ENCODE results near the gene PCDHB10.
"Not testable (repeated sequence)": the region's sequence is repeated elsewhere in the genome, so short reads cannot be mapped to it uniquely, and the experiment has no call there.

Gene PCDHB10

GRCh38 chr5:141213656-141214339, 21.6 kb downstream of the PCDHB10 start, which contains the start of gene PCDHB13:
Gene PCDHB13 (plus strand): TSS chr5:141213919. CDS start chr5:141214124, 205 bp downstream.
- not testable (repeated sequence) for H3K4me1 ChIP-seq (ENCODE audit: insufficient read depth, poor library complexity, severe bottlenecking); H3K4me3 ChIP-seq (ENCODE audit: severe bottlenecking); ATAC-seq (ENCODE audit: low read depth); H3K9me3 ChIP-seq (ENCODE audit: severe bottlenecking); DNase-seq (ENCODE audit: low spot score); H3K36me3 ChIP-seq (ENCODE audit: low read depth); H3K27ac ChIP-seq (ENCODE audit: poor library complexity, severe bottlenecking)
- H3K27me3 ChIP-seq (ENCODE audit: insufficient read depth, poor library complexity, severe bottlenecking): peaks cover 40% of the 10 kb centered on the region
- TF ChIP-seq, protein P1, sequence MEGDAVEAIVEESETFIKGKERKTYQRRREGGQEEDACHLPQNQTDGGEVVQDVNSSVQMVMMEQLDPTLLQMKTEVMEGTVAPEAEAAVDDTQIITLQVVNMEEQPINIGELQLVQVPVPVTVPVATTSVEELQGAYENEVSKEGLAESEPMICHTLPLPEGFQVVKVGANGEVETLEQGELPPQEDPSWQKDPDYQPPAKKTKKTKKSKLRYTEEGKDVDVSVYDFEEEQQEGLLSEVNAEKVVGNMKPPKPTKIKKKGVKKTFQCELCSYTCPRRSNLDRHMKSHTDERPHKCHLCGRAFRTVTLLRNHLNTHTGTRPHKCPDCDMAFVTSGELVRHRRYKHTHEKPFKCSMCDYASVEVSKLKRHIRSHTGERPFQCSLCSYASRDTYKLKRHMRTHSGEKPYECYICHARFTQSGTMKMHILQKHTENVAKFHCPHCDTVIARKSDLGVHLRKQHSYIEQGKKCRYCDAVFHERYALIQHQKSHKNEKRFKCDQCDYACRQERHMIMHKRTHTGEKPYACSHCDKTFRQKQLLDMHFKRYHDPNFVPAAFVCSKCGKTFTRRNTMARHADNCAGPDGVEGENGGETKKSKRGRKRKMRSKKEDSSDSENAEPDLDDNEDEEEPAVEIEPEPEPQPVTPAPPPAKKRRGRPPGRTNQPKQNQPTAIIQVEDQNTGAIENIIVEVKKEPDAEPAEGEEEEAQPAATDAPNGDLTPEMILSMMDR (IDR thresholded peaks at IDR 0.05; ENCODE audit: poor library complexity, severe bottlenecking): peak; percentile 2

DNA sequence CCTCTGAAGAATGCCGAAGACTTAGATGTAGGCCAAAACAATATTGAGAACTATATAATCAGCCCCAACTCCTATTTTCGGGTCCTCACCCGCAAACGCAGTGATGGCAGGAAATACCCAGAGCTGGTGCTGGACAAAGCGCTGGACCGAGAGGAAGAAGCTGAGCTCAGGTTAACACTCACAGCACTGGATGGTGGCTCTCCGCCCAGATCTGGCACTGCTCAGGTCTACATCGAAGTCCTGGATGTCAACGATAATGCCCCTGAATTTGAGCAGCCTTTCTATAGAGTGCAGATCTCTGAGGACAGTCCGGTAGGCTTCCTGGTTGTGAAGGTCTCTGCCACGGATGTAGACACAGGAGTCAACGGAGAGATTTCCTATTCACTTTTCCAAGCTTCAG, 22.4 kb downstream of the PCDHB10 start:
- not testable (repeated sequence) for H3K27ac ChIP-seq (ENCODE audit: poor library complexity, severe bottlenecking); H3K36me3 ChIP-seq (ENCODE audit: low read depth); H3K9me3 ChIP-seq (ENCODE audit: severe bottlenecking); H3K4me3 ChIP-seq (ENCODE audit: severe bottlenecking); H3K4me1 ChIP-seq (ENCODE audit: insufficient read depth, poor library complexity, severe bottlenecking); DNase-seq (ENCODE audit: low spot score); ATAC-seq (ENCODE audit: low read depth)
- peaks cover 37% of the 10 kb centered on the region for H3K27me3 ChIP-seq (ENCODE audit: insufficient read depth, poor library complexity, severe bottlenecking)

DNA sequence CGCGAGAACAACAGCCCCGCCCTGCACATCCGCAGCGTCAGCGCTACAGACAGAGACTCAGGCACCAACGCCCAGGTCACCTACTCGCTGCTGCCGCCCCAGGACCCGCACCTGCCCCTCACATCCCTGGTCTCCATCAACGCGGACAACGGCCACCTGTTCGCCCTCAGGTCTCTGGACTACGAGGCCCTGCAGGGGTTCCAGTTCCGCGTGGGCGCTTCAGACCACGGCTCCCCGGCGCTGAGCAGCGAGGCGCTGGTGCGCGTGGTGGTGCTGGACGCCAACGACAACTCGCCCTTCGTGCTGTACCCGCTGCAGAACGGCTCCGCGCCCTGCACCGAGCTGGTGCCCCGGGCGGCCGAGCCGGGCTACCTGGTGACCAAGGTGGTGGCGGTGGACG, 23.4 kb downstream of the PCDHB10 start:
- not testable (repeated sequence) for H3K4me1 ChIP-seq (ENCODE audit: insufficient read depth, poor library complexity, severe bottlenecking); ATAC-seq (ENCODE audit: low read depth); H3K4me3 ChIP-seq (ENCODE audit: severe bottlenecking); H3K27ac ChIP-seq (ENCODE audit: poor library complexity, severe bottlenecking); H3K36me3 ChIP-seq (ENCODE audit: low read depth); H3K9me3 ChIP-seq (ENCODE audit: severe bottlenecking); DNase-seq (ENCODE audit: low spot score)
- H3K27me3 ChIP-seq (ENCODE audit: insufficient read depth, poor library complexity, severe bottlenecking): peaks cover 35% of the 10 kb centered on the region

GRCh38 chr5:141216035-141216434, 23.9 kb downstream of the PCDHB10 start:
- H3K36me3 ChIP-seq (ENCODE audit: low read depth); H3K4me3 ChIP-seq (ENCODE audit: severe bottlenecking); DNase-seq (ENCODE audit: low spot score); ATAC-seq (ENCODE audit: low read depth); H3K27ac ChIP-seq (ENCODE audit: poor library complexity, severe bottlenecking); H3K9me3 ChIP-seq (ENCODE audit: severe bottlenecking); H3K4me1 ChIP-seq (ENCODE audit: insufficient read depth, poor library complexity, severe bottlenecking): not testable (repeated sequence)
- H3K27me3 ChIP-seq (ENCODE audit: insufficient read depth, poor library complexity, severe bottlenecking): peaks cover 35% of the 10 kb centered on the region

DNA sequence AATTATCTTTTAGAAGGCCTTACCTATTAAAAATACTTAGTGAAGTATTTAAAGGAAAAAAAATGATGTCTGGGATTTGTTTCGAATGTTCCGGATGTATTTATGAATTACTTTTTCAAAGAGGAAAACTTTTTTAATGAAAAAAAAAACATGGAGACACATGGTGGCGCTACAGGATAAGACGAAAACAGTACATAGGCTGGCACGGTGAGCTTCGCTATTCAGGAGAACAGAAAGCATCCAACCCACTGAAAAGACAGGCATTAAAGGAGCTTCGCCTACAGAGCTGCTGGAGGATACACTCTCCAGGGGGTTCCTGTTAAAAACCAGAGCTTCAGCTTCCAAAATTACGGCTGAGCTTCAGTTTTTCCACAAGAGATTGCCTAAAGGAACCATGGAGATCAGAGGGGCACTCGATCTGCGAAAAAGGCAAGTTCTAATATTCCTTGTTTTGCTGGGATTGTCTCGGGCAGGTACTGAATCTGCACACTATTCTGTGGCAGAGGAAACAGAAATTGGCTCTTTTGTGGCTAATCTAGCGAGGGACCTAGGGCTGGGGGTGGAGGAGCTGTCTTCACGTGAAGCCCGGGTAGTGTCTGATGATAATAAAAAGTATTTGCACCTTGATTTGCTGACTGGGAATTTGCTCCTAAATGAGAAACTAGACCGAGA, 31.1 kb downstream of the PCDHB10 start, which contains the start of gene PCDHB14:
PCDHB14 (plus strand) TSS at position 232 of the 672 bp plus-strand sequence; CDS start at position 395, 163 bp downstream.
- H3K9me3 ChIP-seq (ENCODE audit: severe bottlenecking): peaks cover 5% of the 10 kb centered on the region
- H3K4me1 ChIP-seq (ENCODE audit: insufficient read depth, poor library complexity, severe bottlenecking): peaks cover 2% of the 10 kb centered on the region
- ATAC-seq (ENCODE audit: low read depth): peak; percentile 84
- H3K27ac ChIP-seq (ENCODE audit: poor library complexity, severe bottlenecking): no peak within 1 kb of the TSS
- TF ChIP-seq, protein P1 (IDR thresholded peaks at IDR 0.05; ENCODE audit: poor library complexity, severe bottlenecking): peak; percentile 70
- peak within 1 kb of the TSS; percentile 18 for H3K4me3 ChIP-seq (ENCODE audit: severe bottlenecking)
- DNase-seq (ENCODE audit: low spot score): no peak
- peaks cover 26% of the 10 kb centered on the region for H3K27me3 ChIP-seq (ENCODE audit: insufficient read depth, poor library complexity, severe bottlenecking)
- H3K36me3 ChIP-seq (ENCODE audit: low read depth): no peaks in the 10 kb centered on the region

- H3K27me3 ChIP-seq (ENCODE audit: insufficient read depth, poor library complexity, severe bottlenecking): peaks cover 26% of the 10 kb centered on the region
- not testable (repeated sequence) for ATAC-seq (ENCODE audit: low read depth); H3K4me1 ChIP-seq (ENCODE audit: insufficient read depth, poor library complexity, severe bottlenecking); DNase-seq (ENCODE audit: low spot score); H3K36me3 ChIP-seq (ENCODE audit: low read depth); H3K27ac ChIP-seq (ENCODE audit: poor library complexity, severe bottlenecking); H3K4me3 ChIP-seq (ENCODE audit: severe bottlenecking); H3K9me3 ChIP-seq (ENCODE audit: severe bottlenecking)
Observed at GRCh38 chr5:141224844-141225243, 32.7 kb downstream of the PCDHB10 start.

GRCh38 chr5:141225421-141225820, 33.3 kb downstream of the PCDHB10 start:
- not testable (repeated sequence) for H3K9me3 ChIP-seq (ENCODE audit: severe bottlenecking); H3K27ac ChIP-seq (ENCODE audit: poor library complexity, severe bottlenecking); ATAC-seq (ENCODE audit: low read depth)

More at GRCh38 chr5:141225421-141225820, 33.3 kb downstream of the PCDHB10 start:
- DNase-seq (ENCODE audit: low spot score); H3K4me3 ChIP-seq (ENCODE audit: severe bottlenecking); H3K4me1 ChIP-seq (ENCODE audit: insufficient read depth, poor library complexity, severe bottlenecking); H3K36me3 ChIP-seq (ENCODE audit: low read depth): not testable (repeated sequence)
- H3K27me3 ChIP-seq (ENCODE audit: insufficient read depth, poor library complexity, severe bottlenecking): peaks cover 26% of the 10 kb centered on the region
